Myocyte (in vitro differentiated cells): ENCODE results near the gene ENPP1. TPM values are rescaled to one million over a fixed set of nuclear protein-coding genes. Genes with fewer than 3 reads are reported as not detected.

ENCODE experiments used
- microRNA-seq: library from miRNA; unstranded; fragments of <30 nt; microRNA quantifications from one replicate; pipeline ENCODE4, GENCODE V29; 2016
- total RNA-seq: library from RNA; depleted of rRNA; stranded (reverse); fragments of >200 nt; gene quantifications from 2 replicates; pipeline ENCODE4 v1.2.3, GENCODE V29; 2014

Gene ENPP1
- total RNA-seq, 1 donor from 2014 or later: 8.3 TPM

Small RNAs within 50 kb of the gene (microRNA-seq; reads per million reads assigned to microRNA genes)
- not detected for gene MIR548H5

Other genes starting within 250 kb of the ENPP1 start
- not detected in 2 replicates for gene ARG1, start 234.8 kb upstream of the ENPP1 start, total RNA-seq
- gene MED23, start 179.8 kb upstream of the ENPP1 start, total RNA-seq: 26.5 and 26.7 TPM in 2 replicates
- gene ENPP3, start 170.7 kb upstream of the ENPP1 start, total RNA-seq: 0.05 and 0.08 TPM in 2 replicates
- gene OR2A4, start 106.6 kb upstream of the ENPP1 start, total RNA-seq: not detected in 2 replicates
- not detected in 2 replicates for gene CTAGE9, start 97.0 kb upstream of the ENPP1 start, total RNA-seq
- 16.1 and 20.2 TPM in 2 replicates for gene CCN2, start 143.4 kb downstream of the ENPP1 start, total RNA-seq